Measurements from ENCODE around the gene GALNS. TPM values are rescaled to one million over a fixed set of nuclear protein-coding genes. Genes with fewer than 3 reads are reported as not detected.

The GALNS gene
- total RNA-seq, 1 experiment from 2014 or later: 81.6 TPM

GRCh38 chr16:88792668-88793250 lies 64.0 kb downstream of the GALNS start:
- no peak for DNase-seq (ENCODE audit: low read depth, low spot score)
- ChIA-PET CTCF (no interaction called here), POLR2A (no interaction called here)
- Histone ChIP-seq H3K27ac (ENCODE audit: low read length) (no peak overlapping the region), H3K4me1 (ENCODE audit: control insufficient read depth, insufficient read depth, low read length) (peaks cover 3% of the 10 kb centered on the region; the same call in 1 of the 2 replicates), H3K27me3 (ENCODE audit: control insufficient read depth, insufficient read depth, low read length) (no peaks in the 10 kb centered on the region), H3K9me3 (ENCODE audit: control insufficient read depth, insufficient read depth, low read depth, low read length) (no peaks in the 10 kb centered on the region), H3K4me3 (ENCODE audit: low read depth in 2 of 2, low read length in 2 of 2) (no peak overlapping the region), H3K36me3 (ENCODE audit: control insufficient read depth, insufficient read depth, low read length) (no peaks in the 10 kb centered on the region)
- BruUV-seq (replicated peaks): no TSS peak
- TF ChIP-seq CTCF (IDR thresholded peaks at IDR 0.05) (no peak), POLR2AphosphoS5 (IDR thresholded peaks at IDR 0.05; ENCODE audit: low read depth, low read length) (no peak), SIN3A (IDR thresholded peaks at IDR 0.05; ENCODE audit: borderline replicate concordance, insufficient read depth, low read depth, low read length) (no peak), TCF7L2 (IDR thresholded peaks at IDR 0.05; ENCODE audit: low read depth, low read length) (no peak)
- TF ChIP-seq, protein P1, sequence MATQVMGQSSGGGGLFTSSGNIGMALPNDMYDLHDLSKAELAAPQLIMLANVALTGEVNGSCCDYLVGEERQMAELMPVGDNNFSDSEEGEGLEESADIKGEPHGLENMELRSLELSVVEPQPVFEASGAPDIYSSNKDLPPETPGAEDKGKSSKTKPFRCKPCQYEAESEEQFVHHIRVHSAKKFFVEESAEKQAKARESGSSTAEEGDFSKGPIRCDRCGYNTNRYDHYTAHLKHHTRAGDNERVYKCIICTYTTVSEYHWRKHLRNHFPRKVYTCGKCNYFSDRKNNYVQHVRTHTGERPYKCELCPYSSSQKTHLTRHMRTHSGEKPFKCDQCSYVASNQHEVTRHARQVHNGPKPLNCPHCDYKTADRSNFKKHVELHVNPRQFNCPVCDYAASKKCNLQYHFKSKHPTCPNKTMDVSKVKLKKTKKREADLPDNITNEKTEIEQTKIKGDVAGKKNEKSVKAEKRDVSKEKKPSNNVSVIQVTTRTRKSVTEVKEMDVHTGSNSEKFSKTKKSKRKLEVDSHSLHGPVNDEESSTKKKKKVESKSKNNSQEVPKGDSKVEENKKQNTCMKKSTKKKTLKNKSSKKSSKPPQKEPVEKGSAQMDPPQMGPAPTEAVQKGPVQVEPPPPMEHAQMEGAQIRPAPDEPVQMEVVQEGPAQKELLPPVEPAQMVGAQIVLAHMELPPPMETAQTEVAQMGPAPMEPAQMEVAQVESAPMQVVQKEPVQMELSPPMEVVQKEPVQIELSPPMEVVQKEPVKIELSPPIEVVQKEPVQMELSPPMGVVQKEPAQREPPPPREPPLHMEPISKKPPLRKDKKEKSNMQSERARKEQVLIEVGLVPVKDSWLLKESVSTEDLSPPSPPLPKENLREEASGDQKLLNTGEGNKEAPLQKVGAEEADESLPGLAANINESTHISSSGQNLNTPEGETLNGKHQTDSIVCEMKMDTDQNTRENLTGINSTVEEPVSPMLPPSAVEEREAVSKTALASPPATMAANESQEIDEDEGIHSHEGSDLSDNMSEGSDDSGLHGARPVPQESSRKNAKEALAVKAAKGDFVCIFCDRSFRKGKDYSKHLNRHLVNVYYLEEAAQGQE (IDR thresholded peaks at IDR 0.05; ENCODE audit: insufficient read depth in 1 of 2, low read depth in 2 of 2, low read length in 1 of 2): no peak
- intact Hi-C loops (cut with micrococcal nuclease; ENCODE audit: unreplicated experiment) (no loop called here), in situ Hi-C loops (cut with HindIII; ENCODE audit: low pct_unique_long_range_greater_than_20kb, low sequenced_read_pairs) (no loop called here)
- ATAC-seq: no peak; the same call in 1 of the 2 replicates

DNA sequence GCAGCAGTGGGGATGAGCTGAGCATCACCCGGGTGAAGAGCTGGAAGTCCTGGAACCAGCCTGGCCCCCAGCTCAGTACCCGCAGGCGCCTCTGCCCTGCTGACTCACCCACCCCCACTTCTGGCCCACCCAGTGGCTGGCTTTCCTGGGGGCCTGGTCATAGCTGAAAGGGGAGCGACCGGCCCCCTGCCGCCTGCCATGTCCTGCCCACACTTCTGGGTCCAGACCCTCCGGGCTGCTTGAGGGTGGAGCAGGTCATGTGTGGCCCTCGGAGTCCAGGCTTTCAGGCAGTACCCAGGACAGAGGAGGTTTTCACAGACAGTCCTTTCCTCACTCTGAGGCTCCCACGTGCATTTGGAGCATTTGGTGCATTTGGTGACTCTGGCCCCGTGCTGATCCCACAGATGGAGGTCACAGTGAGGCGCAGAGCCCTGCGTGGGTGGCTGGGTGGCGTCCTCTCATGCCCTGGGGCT lies 64.6 kb downstream of the GALNS start:
- no peak for TF ChIP-seq POLR2AphosphoS5 (IDR thresholded peaks at IDR 0.05; ENCODE audit: low read depth, low read length)
- no peak for TF ChIP-seq TCF7L2 (IDR thresholded peaks at IDR 0.05; ENCODE audit: low read depth, low read length)
- TF ChIP-seq CTCF (IDR thresholded peaks at IDR 0.05): no peak
- TF ChIP-seq, protein P1 (IDR thresholded peaks at IDR 0.05; ENCODE audit: insufficient read depth in 1 of 2, low read depth in 2 of 2, low read length in 1 of 2): no peak
- no peak for TF ChIP-seq SIN3A (IDR thresholded peaks at IDR 0.05; ENCODE audit: borderline replicate concordance, insufficient read depth, low read depth, low read length)
- no peak overlapping the region for H3K4me3 ChIP-seq (ENCODE audit: low read depth in 2 of 2, low read length in 2 of 2)
- H3K9me3 ChIP-seq (ENCODE audit: control insufficient read depth, insufficient read depth, low read depth, low read length): no peaks in the 10 kb centered on the region
- H3K27me3 ChIP-seq (ENCODE audit: control insufficient read depth, insufficient read depth, low read length): no peaks in the 10 kb centered on the region
- BruUV-seq (replicated peaks): no TSS peak
- intact Hi-C loops (cut with micrococcal nuclease; ENCODE audit: unreplicated experiment) (no loop called here), in situ Hi-C loops (cut with HindIII; ENCODE audit: low pct_unique_long_range_greater_than_20kb, low sequenced_read_pairs) (no loop called here)
- H3K27ac ChIP-seq (ENCODE audit: low read length): no peak overlapping the region
- POLR2A ChIA-PET: no interaction called here
- ATAC-seq (peak; percentile 22; the same call in 1 of the 2 replicates), DNase-seq (ENCODE audit: low read depth, low spot score) (no peak)
- H3K4me1 ChIP-seq (ENCODE audit: control insufficient read depth, insufficient read depth, low read length): peaks cover 3% of the 10 kb centered on the region; the same call in 1 of the 2 replicates
- CTCF ChIA-PET: no interaction called here
- no peaks in the 10 kb centered on the region for H3K36me3 ChIP-seq (ENCODE audit: control insufficient read depth, insufficient read depth, low read length)

Measured in Panc1 (cell line).